Activated naive CD4-positive, alpha-beta T cell treated with anti-CD3 and anti-CD28 coated beads, Interleukin-2, amount 10 ng/mL, durations not matched to agents 7 days and 5 days (primary cell): ENCODE measurements around the gene ATAD5.
A peak's percentile ranks its signal among the peaks of the same experiment; 100 is the strongest.

Experiments used
- CTCF ChIA-PET: fragments of 350-600 bp; sonication (Branson Sonifier 250); formaldehyde crosslinking; loops from one replicate; lab custom pipeline; 2021; ENCODE audit warnings: antibody characterized with exemption; lab: Charles Lee
- DNase-seq: peaks from one replicate; pipeline ENCODE4 v3.0.0-alpha.2; 2020
- H3K27ac Mint-ChIP-seq: one replicate; pipeline ENCODE4 v1.8.0; 2021; ENCODE audit warnings: mild to moderate bottlenecking, moderate library complexity, mixed read lengths
- H3K27me3 Mint-ChIP-seq: one replicate; pipeline ENCODE4 v1.8.0; 2021; ENCODE audit warnings: mild to moderate bottlenecking, mixed read lengths
- H3K36me3 Mint-ChIP-seq: one replicate; pipeline ENCODE4 v1.8.0; 2021; ENCODE audit warnings: mixed read lengths
- H3K4me1 Mint-ChIP-seq: one replicate; pipeline ENCODE4 v1.8.0; 2021; ENCODE audit warnings: mixed read lengths
- H3K4me3 Mint-ChIP-seq: one replicate; pipeline ENCODE4 v1.8.0; 2021; ENCODE audit warnings: mild to moderate bottlenecking, moderate library complexity, mixed read lengths
- H3K9me3 Mint-ChIP-seq: one replicate; pipeline ENCODE4 v1.8.0; 2021; ENCODE audit warnings: mixed read lengths

ATAD5 gene, protein sequence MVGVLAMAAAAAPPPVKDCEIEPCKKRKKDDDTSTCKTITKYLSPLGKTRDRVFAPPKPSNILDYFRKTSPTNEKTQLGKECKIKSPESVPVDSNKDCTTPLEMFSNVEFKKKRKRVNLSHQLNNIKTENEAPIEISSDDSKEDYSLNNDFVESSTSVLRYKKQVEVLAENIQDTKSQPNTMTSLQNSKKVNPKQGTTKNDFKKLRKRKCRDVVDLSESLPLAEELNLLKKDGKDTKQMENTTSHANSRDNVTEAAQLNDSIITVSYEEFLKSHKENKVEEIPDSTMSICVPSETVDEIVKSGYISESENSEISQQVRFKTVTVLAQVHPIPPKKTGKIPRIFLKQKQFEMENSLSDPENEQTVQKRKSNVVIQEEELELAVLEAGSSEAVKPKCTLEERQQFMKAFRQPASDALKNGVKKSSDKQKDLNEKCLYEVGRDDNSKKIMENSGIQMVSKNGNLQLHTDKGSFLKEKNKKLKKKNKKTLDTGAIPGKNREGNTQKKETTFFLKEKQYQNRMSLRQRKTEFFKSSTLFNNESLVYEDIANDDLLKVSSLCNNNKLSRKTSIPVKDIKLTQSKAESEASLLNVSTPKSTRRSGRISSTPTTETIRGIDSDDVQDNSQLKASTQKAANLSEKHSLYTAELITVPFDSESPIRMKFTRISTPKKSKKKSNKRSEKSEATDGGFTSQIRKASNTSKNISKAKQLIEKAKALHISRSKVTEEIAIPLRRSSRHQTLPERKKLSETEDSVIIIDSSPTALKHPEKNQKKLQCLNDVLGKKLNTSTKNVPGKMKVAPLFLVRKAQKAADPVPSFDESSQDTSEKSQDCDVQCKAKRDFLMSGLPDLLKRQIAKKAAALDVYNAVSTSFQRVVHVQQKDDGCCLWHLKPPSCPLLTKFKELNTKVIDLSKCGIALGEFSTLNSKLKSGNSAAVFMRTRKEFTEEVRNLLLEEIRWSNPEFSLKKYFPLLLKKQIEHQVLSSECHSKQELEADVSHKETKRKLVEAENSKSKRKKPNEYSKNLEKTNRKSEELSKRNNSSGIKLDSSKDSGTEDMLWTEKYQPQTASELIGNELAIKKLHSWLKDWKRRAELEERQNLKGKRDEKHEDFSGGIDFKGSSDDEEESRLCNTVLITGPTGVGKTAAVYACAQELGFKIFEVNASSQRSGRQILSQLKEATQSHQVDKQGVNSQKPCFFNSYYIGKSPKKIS (N-terminal part only)

GRCh38 chr17:30831663-30832437 is at the start of gene ATAD5:
Gene ATAD5 (plus strand): TSS chr17:30831966. CDS start chr17:30832348, 382 bp downstream.
- Mint-ChIP-seq H3K9me3 (no peaks in the 10 kb centered on the region), H3K4me3 (peak within 1 kb of the TSS; percentile 97), H3K27ac (peak within 1 kb of the TSS; percentile 90), H3K4me1 (peaks cover 49% of the 10 kb centered on the region), H3K36me3 (peaks cover 21% of the 10 kb centered on the region), H3K27me3 (peaks cover 5% of the 10 kb centered on the region)
- CTCF ChIA-PET = interaction anchor here (0.9 to 1.4 kb wide), 2 partner anchors 10 to 27 kb away, joined by 3 read pairs; no protein-coding TSS in a partner anchor
- DNase-seq = peak; percentile 93

DNA sequence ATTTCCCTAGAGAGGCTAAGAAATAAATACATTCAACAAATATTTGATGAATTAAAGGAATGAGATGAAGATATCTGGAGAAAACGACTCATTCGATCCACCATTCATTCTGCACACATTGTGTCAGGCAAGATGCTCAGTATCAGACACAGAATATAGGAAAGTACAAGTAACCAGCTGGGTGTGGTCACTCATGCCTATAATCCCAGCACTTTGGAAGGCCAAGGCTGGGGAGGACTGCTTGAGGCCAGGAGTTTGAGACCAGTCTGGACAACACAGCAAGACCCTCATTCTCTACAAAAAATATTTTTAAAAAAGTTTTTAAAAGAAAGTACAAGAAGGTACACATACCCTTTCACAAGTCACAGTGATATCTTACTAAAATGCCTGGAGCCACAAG is 49.6 kb upstream of the ATAD5 start:
- CTCF ChIA-PET = no interaction called here
- no peaks in the 10 kb centered on the region for H3K27me3 Mint-ChIP-seq
- DNase-seq = no peak
- H3K4me3 Mint-ChIP-seq = no peak overlapping the region
- H3K36me3 Mint-ChIP-seq = peaks cover 32% of the 10 kb centered on the region
- no peaks in the 10 kb centered on the region for H3K9me3 Mint-ChIP-seq
- H3K27ac Mint-ChIP-seq = peak overlapping the region; percentile 67
- H3K4me1 Mint-ChIP-seq = peaks cover 8% of the 10 kb centered on the region

GRCh38 chr17:30788918-30789317 is 42.8 kb upstream of the ATAD5 start:
- CTCF ChIA-PET = no interaction called here
- Mint-ChIP-seq H3K27ac (peak overlapping the region; percentile 11), H3K4me1 (peaks cover 8% of the 10 kb centered on the region), H3K27me3 (no peaks in the 10 kb centered on the region), H3K4me3 (no peak overlapping the region), H3K36me3 (peaks cover 53% of the 10 kb centered on the region), H3K9me3 (no peaks in the 10 kb centered on the region)
- DNase-seq = no peak

- DNase-seq = no peak
- Mint-ChIP-seq H3K27me3 (no peaks in the 10 kb centered on the region), H3K4me1 (peaks cover 8% of the 10 kb centered on the region), H3K4me3 (no peak overlapping the region), H3K36me3 (peaks cover 52% of the 10 kb centered on the region), H3K27ac (peak overlapping the region; percentile 90), H3K9me3 (no peaks in the 10 kb centered on the region)
- CTCF ChIA-PET = interaction anchor here (0.6 to 1.5 kb wide), 2 partner anchors 33 to 35 kb away, joined by 3 to 9 read pairs; partner anchors contain the start of gene CRLF3
Observed at GRCh38 chr17:30790279-30790678, 41.5 kb upstream of the ATAD5 start.

DNA sequence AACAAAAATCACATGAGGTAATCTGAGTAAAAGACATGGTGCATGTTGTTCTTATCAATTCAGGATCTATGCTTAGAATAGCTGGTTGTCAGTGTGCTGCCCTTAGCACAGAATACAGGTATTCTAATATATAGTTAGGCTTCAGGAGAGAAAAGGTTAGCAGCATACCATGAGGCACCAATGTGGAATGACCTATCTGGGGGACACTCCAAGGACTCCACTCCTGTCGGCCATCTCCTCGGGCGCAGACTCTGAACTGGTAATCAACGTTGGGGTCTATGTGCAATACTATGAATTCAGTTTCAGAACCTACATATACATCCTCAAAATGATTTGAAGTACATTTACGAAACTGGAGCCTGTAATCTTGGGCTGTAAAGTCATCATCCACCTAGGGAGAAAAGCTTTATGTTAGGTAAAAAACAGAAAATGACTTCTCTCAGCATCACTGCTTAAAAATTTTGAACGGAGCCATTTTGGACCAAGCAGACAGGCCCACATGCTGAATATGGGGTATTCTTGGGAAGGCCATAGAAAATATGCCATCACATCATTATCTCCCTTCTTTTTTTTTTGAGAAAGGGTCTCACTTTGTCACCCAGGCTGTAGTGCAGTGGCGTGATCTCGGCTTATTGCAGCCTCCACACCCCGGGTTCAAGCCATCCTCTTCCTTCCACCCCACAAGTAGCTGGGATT is 38.3 kb upstream of the ATAD5 start:
- H3K4me3 Mint-ChIP-seq = no peak overlapping the region
- H3K4me1 Mint-ChIP-seq = peaks cover 12% of the 10 kb centered on the region
- no peak for DNase-seq
- H3K36me3 Mint-ChIP-seq = peaks cover 62% of the 10 kb centered on the region
- H3K27me3 Mint-ChIP-seq = no peaks in the 10 kb centered on the region
- H3K27ac Mint-ChIP-seq = peak overlapping the region; percentile 8
- H3K9me3 Mint-ChIP-seq = no peaks in the 10 kb centered on the region
- CTCF ChIA-PET = no interaction called here

GRCh38 chr17:30794372-30794771 is 37.4 kb upstream of the ATAD5 start:
- H3K27ac Mint-ChIP-seq = peak overlapping the region; percentile 14

DNA sequence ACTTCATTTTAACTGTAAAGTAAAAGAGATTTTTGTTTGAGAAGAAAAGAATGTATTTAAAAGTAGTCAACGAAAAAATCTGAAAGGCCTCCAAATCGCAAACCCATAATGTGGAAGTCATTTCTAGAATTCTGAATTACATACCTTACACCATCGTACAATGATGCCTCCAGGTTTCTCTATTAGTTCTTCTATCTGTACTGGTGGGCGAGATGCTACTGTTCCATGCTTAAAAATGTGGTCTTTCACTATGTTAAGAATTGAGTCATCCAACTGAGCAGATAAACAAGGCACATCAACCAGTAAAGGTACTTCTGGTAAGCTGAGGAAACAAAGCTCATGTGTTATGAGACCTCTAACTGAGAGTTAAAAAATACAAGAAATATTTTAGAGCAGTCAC is 35.8 kb upstream of the ATAD5 start:
- H3K9me3 Mint-ChIP-seq = no peaks in the 10 kb centered on the region
- H3K4me1 Mint-ChIP-seq = peaks cover 4% of the 10 kb centered on the region
- no peaks in the 10 kb centered on the region for H3K27me3 Mint-ChIP-seq
- peaks cover 59% of the 10 kb centered on the region for H3K36me3 Mint-ChIP-seq
- no peak overlapping the region for H3K4me3 Mint-ChIP-seq
- CTCF ChIA-PET = interaction anchor here (1.1 to 1.2 kb wide), 2 partner anchors 9 to 31 kb away, joined by 3 read pairs; no protein-coding TSS in a partner anchor
- DNase-seq = no peak
- H3K27ac Mint-ChIP-seq = no peak overlapping the region

More at GRCh38 chr17:30794372-30794771, 37.4 kb upstream of the ATAD5 start:
- Mint-ChIP-seq H3K4me3 (no peak overlapping the region), H3K27me3 (no peaks in the 10 kb centered on the region), H3K4me1 (peaks cover 12% of the 10 kb centered on the region), H3K9me3 (no peaks in the 10 kb centered on the region), H3K36me3 (peaks cover 58% of the 10 kb centered on the region)
- DNase-seq = no peak
- CTCF ChIA-PET = no interaction called here

- H3K36me3 Mint-ChIP-seq = peaks cover 57% of the 10 kb centered on the region
Observed at GRCh38 chr17:30801671-30802070, 30.1 kb upstream of the ATAD5 start.

GRCh38 chr17:30805944-30806456 is 25.8 kb upstream of the ATAD5 start:
- Mint-ChIP-seq H3K4me3 (peak overlapping the region; percentile 13), H3K36me3 (peaks cover 53% of the 10 kb centered on the region), H3K4me1 (peaks cover 54% of the 10 kb centered on the region), H3K9me3 (no peaks in the 10 kb centered on the region), H3K27ac (peak overlapping the region; percentile 77), H3K27me3 (no peaks in the 10 kb centered on the region)
- DNase-seq = no peak
- CTCF ChIA-PET = interaction anchor here (0.7 to 12.3 kb wide), 4 partner anchors 17 to 101 kb away, joined by 3 to 211 read pairs (median 3); partner anchors contain the start of genes CRLF3 and TEFM

More at GRCh38 chr17:30801671-30802070, 30.1 kb upstream of the ATAD5 start:
- Mint-ChIP-seq H3K27me3 (no peaks in the 10 kb centered on the region), H3K4me3 (no peak overlapping the region), H3K9me3 (no peaks in the 10 kb centered on the region), H3K27ac (no peak overlapping the region), H3K4me1 (peaks cover 20% of the 10 kb centered on the region)
- no peak for DNase-seq
- CTCF ChIA-PET = no interaction called here

DNA sequence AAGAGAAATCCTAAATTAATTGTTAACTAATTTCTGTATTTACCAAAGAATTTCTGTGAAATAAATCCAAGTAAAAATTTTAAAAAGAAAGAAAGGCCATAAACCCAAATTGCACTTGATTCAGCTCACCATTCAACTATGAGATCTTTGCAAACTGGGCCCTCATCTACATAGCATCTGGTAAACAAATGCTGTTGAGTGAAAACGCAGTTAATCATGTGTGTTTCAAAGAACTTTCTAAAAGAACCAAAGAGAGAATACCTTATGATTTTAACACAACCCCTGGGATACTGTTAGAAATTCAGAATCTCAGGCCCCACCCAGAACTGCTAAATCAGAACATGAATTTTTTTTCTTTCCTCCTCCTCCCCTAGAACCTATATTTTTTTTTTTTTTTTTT is 23.9 kb upstream of the ATAD5 start:
- no peak for DNase-seq
- Mint-ChIP-seq H3K27ac (peak overlapping the region; percentile 100), H3K27me3 (no peaks in the 10 kb centered on the region), H3K36me3 (peaks cover 46% of the 10 kb centered on the region), H3K9me3 (no peaks in the 10 kb centered on the region), H3K4me1 (peaks cover 64% of the 10 kb centered on the region), H3K4me3 (peak overlapping the region; percentile 86)
- CTCF ChIA-PET = interaction anchor here (12.3 kb wide), 1 partner anchor 15 kb away, joined by 211 read pairs; the partner anchor contains the start of gene CRLF3

GRCh38 chr17:30808785-30809286 is 22.9 kb upstream of the ATAD5 start:
- no peaks in the 10 kb centered on the region for H3K9me3 Mint-ChIP-seq
- DNase-seq = peak; percentile 62
- CTCF ChIA-PET = interaction anchor here (0.8 to 12.3 kb wide), 2 partner anchors 14 to 573 kb away, joined by 4 to 211 read pairs; partner anchors contain the start of gene CRLF3
- peak overlapping the region; percentile 86 for H3K4me3 Mint-ChIP-seq
- no peaks in the 10 kb centered on the region for H3K27me3 Mint-ChIP-seq
- H3K36me3 Mint-ChIP-seq = peaks cover 43% of the 10 kb centered on the region
- H3K27ac Mint-ChIP-seq = peak overlapping the region; percentile 100
- H3K4me1 Mint-ChIP-seq = peaks cover 73% of the 10 kb centered on the region

- CTCF ChIA-PET = interaction anchor here (1.6 to 12.3 kb wide), 2 partner anchors 13 to 29 kb away, joined by 3 to 211 read pairs; partner anchors contain the start of gene CRLF3
- H3K27me3 Mint-ChIP-seq = no peaks in the 10 kb centered on the region
- H3K4me3 Mint-ChIP-seq = peak overlapping the region; percentile 86
- peaks cover 69% of the 10 kb centered on the region for H3K4me1 Mint-ChIP-seq
- no peak for DNase-seq
- H3K27ac Mint-ChIP-seq = peak overlapping the region; percentile 100
- no peaks in the 10 kb centered on the region for H3K9me3 Mint-ChIP-seq
- H3K36me3 Mint-ChIP-seq = peaks cover 39% of the 10 kb centered on the region
Observed at GRCh38 chr17:30809867-30810266, 21.9 kb upstream of the ATAD5 start.
